ENCODE measurements around the gene DNM1L.

Gene DNM1L

DNA sequence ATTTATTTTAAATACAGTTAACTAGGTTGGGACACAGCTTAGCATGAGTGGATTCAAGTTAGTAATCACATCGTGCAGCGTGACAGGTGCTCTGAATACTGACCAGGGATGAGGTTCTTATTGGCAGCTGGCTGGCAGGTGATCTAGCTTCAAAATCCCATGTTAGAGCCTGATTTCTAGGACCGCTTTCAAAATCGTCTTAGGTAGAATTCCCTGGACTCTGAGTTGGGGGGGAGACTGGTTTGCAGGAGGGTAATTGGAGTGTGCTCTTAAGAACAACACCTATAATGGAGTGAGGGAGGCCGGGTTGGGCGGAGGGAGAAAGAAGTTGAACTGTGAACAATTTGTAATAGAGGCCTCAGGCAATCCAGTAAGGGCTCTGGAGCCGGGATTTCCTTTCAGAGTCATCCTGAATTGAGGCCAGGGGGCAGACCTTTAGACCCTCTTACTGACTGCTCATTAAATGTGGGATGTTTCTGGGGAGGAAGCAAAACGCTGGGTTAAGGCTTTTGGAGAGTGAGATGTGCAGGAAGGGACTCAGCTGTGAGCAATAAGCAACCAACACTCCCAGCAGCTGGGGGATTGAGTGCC, 77.5 kb downstream of the DNM1L start:
- no peak for DNase-seq (ENCODE audit: low read depth)

DNA sequence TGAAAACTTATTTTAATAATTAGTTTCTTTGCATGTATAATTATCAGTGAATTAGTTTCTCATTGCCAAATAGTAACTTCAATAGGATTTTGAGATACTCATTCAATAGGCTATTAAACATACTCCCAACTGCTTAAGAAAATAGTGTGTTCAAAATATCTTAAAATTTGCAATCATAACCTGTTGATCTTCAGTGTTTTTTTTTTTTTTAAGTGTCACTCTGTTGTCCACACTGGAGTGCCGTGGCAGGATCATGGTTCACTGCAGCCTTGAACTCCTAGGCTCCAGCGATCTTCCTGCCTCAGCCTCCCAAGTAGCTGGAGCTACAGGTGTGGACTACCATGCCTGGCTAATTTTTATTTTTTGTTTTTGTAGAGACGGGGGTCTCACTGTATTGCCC, 78.1 kb downstream of the DNM1L start:
- no peak for DNase-seq (ENCODE audit: low read depth)

DNA sequence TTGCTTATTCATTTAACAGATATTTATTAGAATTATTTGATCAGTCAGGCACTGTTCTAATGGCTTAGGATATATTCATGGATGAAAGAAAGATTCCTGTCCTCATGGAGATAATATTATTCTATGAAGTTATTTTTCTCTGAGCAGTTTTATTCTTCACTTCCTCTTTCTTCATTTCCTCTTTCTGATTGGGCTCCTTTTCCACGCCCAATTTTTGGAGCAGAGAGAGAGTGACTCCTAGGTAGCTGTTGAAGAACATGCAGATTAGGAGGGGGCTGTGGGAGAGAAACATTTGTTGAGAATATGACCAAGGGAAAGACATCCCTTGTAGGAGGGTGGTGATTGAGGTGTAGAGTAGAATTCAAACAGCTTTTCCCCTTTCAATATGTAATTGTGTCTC, 82.6 kb downstream of the DNM1L start:
- DNase-seq (ENCODE audit: low read depth) = no peak

DNA sequence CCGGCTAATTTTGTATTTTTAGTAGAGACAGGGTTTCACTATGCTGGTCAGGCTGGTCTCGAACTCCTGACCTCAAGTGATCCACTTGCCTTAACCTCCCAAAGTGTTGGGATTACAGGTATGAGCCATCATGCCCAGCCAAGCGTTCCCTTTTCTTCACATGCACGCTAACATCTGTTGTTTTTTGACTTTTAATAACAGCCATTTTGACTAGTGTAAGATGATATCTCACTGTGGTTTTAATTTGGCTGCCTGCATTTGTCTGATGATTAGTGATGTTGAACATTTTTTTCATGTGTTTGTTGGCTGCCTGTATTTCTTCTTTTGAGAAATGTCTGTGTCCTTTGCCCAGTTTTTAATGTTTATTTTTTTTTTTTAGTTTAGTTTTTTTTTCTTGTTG, 86.8 kb downstream of the DNM1L start:
- DNase-seq (ENCODE audit: low read depth) = peak; percentile 86

DNA sequence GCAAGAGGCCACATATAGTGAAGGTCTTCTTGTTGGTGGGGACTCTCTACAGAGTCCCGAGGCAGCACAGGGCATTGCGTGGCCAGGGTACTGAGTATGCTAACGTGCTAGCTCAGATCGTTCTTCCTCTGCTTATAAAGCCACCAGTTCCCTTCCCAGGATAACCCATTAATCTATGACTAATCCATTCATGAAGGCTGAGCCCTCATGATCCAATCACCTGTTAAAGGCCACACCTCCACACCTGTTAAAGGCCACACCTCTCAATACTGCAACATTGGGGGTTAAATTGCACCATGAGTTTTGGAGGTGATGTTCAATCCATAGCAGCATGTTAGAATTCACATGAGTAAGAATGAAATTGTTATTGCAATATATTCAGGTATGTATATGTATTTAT, 89.4 kb downstream of the DNM1L start:
- no peak for DNase-seq (ENCODE audit: low read depth)

DNA sequence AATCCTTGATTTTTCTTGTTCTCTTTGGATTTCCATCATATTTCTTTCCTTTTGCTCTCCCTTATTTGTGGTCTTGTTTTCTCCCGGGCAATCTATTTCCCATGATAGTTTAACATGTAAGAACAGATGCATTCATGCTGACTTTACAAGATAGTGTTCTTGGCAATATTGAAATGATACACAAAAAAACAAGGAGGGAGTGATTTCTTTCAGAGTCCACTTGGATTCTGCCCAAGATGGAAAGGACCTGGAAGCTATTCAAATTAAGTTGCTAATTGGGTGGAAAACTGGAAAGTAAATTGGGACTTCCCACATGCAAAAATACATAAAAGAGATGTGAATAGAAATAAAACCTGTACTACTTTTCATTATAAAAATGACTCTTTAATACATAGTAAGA, 91.0 kb downstream of the DNM1L start:
- DNase-seq (ENCODE audit: low read depth) = no peak

DNA sequence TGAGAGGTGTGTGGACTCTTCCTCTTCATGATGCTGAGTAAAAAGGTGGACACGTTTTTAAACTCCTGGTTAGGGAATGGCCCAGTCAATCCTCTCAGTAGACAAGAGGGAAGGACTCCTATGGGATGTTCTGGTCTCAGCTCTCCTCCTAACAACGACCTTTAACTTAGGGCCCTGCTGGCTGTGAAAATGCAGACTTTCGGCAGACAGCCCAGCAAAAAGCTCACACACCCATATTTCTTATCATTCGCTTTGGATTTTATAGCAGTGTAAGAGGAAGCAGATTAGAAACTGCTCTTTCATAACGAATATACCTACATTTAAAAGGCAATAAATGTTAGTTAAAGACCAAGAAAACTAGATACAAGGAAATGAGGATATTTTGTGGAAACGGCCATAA, 94.6 kb downstream of the DNM1L start:
- DNase-seq (ENCODE audit: low read depth) = no peak

DNA sequence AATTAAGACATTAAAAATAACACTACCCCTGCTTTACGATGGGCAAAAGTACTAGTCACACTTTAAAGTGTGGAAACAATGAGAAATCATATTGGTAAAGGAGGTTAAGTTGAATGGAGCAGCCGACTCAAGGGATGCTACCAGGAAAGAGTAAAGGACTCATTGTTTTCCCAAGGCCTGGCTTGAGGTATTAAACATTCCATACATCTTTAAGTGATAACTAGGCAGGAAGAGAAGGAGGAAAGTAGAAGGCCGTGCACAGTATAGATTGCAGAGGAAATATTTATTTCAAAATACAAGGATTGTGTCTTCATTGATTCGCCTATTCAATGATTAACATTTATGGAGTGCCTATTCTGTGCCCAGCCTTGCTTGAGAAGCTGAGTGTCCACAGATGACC, 97.2 kb downstream of the DNM1L start:
- DNase-seq (ENCODE audit: low read depth) = no peak

DNA sequence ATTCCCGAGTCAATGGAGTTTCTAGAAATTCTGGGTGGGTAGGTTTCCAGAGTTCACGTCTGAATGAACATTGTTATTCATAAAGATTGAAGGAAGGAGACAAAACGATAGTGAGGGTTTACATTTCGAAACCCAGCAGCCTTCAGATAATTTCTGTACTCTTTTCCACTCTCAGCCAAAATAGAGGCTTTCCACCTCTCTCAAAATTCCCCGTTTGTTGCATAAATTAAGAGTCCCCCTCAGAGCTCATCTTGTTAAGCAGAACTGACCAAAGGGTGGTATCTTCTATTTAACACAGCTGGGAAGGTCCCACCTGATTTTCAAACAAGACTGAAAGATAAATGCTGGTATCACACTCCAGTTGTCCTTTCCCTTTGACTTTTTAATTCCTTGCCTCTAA, 98.1 kb downstream of the DNM1L start:
- no peak for DNase-seq (ENCODE audit: low read depth)

DNA sequence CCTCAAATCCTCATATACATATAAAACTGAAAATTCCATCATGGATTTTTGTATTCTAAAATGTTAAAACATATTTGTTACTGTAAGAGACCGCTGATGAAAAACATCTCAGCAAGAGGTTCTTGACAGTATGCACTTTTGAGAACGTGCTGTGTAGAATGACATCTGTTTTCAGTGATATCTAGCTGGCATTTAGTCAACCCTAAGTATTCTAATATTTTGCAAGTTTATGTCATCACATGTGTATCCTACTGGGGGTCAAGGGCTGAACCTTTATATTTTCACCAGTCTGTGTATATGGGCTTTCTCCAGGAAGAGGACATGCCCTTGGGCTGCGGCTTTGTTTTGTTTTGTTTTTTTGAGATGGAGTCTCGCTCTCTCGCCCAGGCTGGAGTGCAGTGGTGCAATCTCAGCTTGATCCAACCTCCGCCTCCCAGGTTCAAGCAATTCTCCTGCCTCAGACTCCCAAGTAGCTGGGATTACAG, 98.6 kb downstream of the DNM1L start:
- DNase-seq (ENCODE audit: low read depth) = no peak

DNA sequence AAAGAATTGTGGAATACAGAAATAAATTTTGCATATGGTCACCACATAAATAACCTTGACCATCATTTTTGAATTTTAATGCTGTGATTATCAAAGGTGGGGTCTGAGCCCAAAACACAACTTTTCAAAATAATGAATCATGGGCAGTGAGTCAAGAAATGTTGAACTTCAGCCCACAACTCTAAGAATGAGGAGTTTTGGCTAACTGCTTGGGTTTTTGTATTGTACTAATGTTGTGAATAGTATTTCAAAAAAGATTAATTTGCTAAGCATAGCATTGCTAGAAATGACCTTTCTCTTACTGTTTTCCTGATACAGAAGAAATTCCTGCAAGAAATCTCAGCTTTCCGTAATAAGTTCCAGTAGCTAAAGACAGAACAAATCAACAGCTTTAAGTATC, 101.0 kb downstream of the DNM1L start:
- DNase-seq (ENCODE audit: low read depth) = no peak

DNA sequence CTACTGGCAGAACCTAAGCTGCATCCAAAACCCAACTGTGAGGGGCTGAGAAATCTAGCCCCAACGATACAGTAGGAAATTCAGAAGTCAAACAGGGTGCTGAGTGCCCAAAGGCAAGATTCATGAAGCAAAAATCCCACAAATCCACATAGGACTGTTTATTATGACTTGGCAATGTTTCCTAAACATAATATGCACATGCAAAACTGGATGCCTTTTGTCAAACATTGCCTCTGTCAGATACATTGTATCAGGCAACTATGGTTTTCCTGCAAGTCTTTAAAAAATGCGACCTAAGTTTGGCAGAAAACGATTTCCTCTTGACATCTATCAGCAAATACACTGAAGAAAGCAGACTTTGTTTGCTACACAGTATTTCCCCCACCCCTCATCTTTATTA, 103.9 kb downstream of the DNM1L start:
- DNase-seq (ENCODE audit: low read depth) = no peak

DNA sequence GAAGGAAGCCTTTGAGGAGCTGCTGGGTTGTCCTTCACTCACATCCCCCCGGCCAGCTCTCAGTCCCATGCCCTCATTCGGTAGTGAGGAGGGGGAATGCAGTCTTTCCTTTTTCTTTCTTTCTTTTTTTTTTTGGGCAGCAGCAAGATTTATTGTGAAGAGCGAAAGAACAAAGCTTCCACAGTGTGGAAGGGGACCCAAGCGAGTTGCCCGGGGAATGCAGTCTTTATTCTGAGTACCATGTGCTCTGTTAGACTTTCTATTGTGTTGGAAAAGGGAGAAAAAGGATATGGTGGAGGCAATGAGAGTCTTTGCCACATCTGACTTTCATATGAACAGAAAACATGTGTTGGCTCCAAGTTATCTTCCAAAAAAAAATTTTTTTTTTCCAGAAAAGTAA, 106.5 kb downstream of the DNM1L start:
- no peak for DNase-seq (ENCODE audit: low read depth)

DNA sequence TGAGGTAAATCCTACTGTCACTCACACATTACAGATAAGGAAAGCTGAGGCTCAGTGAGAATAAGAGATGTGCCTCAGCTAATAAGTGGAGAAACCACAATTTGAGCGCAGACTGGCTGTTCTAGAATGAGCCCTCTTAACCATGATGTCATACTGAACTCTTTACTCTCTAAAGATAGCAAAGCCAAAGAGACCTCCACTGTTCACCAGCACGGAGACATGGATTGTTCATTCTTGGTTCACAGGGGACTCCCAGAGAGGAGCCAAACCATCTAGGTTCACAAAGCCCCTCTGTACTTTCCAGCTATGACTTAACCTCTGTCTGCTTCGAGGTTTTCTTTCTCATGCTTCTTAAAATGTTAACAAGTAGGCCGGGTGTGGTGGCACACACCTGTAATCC, 109.3 kb downstream of the DNM1L start:
- DNase-seq (ENCODE audit: low read depth) = no peak

DNA sequence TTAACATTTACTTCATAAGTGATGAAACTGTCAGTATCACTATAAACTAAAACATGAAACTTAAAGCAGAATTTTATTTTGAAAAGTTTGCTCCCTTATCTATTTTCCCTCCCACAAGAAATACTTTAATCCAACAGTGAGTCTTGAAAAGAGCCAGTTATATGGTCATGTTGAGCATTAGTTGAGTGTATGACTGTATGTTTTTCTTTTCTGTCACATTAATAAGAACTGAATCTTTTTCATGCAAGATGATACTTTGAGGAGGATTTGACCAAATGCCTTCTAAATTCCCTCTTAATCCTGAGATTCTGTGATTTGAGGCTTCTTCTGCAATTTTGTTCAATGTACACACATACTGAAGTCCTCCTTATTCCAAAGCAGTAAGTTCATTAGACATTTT, 110.3 kb downstream of the DNM1L start:
- DNase-seq (ENCODE audit: low read depth) = no peak

DNA sequence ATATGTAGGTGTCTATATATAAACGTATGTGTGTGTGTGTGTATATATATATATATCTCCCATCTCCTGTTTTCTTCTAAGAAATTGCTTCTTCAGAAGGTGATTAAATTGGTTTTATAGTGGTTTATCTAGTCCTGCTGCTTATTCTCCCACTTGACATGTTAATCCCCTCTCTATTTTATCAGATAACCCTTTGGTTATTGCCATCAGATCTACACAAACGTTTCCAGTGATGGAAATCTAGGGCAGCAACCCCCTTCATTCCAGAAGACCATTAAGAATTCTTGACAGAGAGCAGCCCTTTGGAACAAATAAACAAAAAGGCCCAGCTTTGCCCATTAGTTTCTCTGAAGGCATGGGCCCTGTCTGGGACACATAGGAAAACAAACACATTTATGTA, 110.8 kb downstream of the DNM1L start:
- DNase-seq (ENCODE audit: low read depth) = no peak

DNA sequence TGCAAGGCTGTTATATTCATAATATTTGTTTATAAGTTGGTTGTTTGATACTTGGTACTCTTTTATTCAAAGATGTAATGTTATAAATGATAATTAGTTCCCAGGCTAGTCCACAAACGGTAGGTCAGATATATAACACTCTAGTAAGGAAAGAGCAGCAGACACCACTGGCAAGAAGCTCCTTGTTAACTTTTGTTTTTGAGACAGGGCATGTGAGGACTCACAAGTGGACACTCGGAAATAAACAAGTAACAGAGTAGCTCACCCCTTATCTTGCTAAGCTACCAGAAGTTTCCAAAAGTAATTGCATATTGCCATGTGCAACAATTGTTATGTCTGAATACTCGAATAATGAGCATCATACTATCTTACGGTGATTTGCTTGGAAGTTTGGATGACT, 115.2 kb downstream of the DNM1L start:
- DNase-seq (ENCODE audit: low read depth) = no peak
